HAP-1 (cell line): ENCODE measurements around the gene FNTB.

Source experiments
- DNase-seq, 2 experiments: peaks; one replicate each; pipeline ENCODE4 v3.0.0-alpha.2; 2016 to 2020; ENCODE audit warnings: low spot score in 2 of 2
- H3K27me3 ChIP-seq: fragments of 250-450 bp; sonication (Bioruptor Pico); 2 replicates; pipeline ENCODE4 v1.5.1; 2020; ENCODE audit warnings: low read depth, mild to moderate bottlenecking, moderate library complexity
- H3K36me3 ChIP-seq: fragments of 250-450 bp; sonication (Bioruptor Pico); replicated peaks from 2 replicates; pipeline ENCODE4 v1.5.1; 2020; ENCODE audit warnings: mild to moderate bottlenecking
- H3K4me1 ChIP-seq: fragments of 250-450 bp; sonication (Bioruptor Pico); 2 replicates; pipeline ENCODE4 v1.5.1; 2020; ENCODE audit warnings: mild to moderate bottlenecking
- H3K4me3 ChIP-seq: fragments of 250-450 bp; sonication (Bioruptor Pico); 2 replicates; pipeline ENCODE4 v1.5.1; 2020; ENCODE audit warnings: mild to moderate bottlenecking, moderate library complexity
- H3K9me3 ChIP-seq: fragments of 250-450 bp; sonication (Bioruptor Pico); 2 replicates; pipeline ENCODE4 v1.5.1; 2020; ENCODE audit warnings: mild to moderate bottlenecking, moderate library complexity
- in situ Hi-C: fragments of 300-500 bp; cut with MboI; formaldehyde crosslinking; loops from 3 replicates; pipeline ENCODE4 v1.14.3; 2020; ENCODE audit warnings: low sequenced_read_pairs, inconsistent platforms, mixed read lengths

The FNTB gene

GRCh38 chr14:64958743-64959142 is 28.0 kb upstream of the FNTB start:
- peaks cover 4% of the 10 kb centered on the region for H3K36me3 ChIP-seq
- H3K27me3 ChIP-seq, result no peaks in the 10 kb centered on the region
- in situ Hi-C loops, result no loop called here
- no peaks in the 10 kb centered on the region for H3K4me1 ChIP-seq
- H3K4me3 ChIP-seq, result no peak overlapping the region
- DNase-seq, result no peak
- no peaks in the 10 kb centered on the region for H3K9me3 ChIP-seq

GRCh38 chr14:64960762-64961276 is 25.9 kb upstream of the FNTB start:
- H3K9me3 ChIP-seq, result no peaks in the 10 kb centered on the region
- no peak overlapping the region for H3K4me3 ChIP-seq
- H3K36me3 ChIP-seq, result peaks cover 5% of the 10 kb centered on the region
- no peak for DNase-seq
- no peaks in the 10 kb centered on the region for H3K27me3 ChIP-seq
- in situ Hi-C loops, result no loop called here
- H3K4me1 ChIP-seq, result no peaks in the 10 kb centered on the region

GRCh38 chr14:64963611-64964010 is 23.1 kb upstream of the FNTB start:
- in situ Hi-C loops, result no loop called here
- Histone ChIP-seq H3K27me3 (no peaks in the 10 kb centered on the region), H3K36me3 (peaks cover 5% of the 10 kb centered on the region; the same call in 1 of the 2 replicates), H3K4me3 (no peak overlapping the region), H3K4me1 (no peaks in the 10 kb centered on the region), H3K9me3 (no peaks in the 10 kb centered on the region)
- DNase-seq, result no peak

GRCh38 chr14:64965356-64966000 is 21.2 kb upstream of the FNTB start:
- no peaks in the 10 kb centered on the region for H3K9me3 ChIP-seq
- in situ Hi-C loops, result no loop called here
- no peaks in the 10 kb centered on the region for H3K4me1 ChIP-seq
- DNase-seq, result no peak
- no peak overlapping the region for H3K4me3 ChIP-seq
- peaks cover 5% of the 10 kb centered on the region; the same call in 1 of the 2 replicates for H3K36me3 ChIP-seq
- no peaks in the 10 kb centered on the region for H3K27me3 ChIP-seq

- H3K4me3 ChIP-seq, result no peak overlapping the region
- H3K27me3 ChIP-seq, result no peaks in the 10 kb centered on the region
- H3K9me3 ChIP-seq, result no peaks in the 10 kb centered on the region
- no peak for DNase-seq
- peaks cover 5% of the 10 kb centered on the region; the same call in 1 of the 2 replicates for H3K36me3 ChIP-seq
- in situ Hi-C loops, result no loop called here
- H3K4me1 ChIP-seq, result no peaks in the 10 kb centered on the region
These were observed 19.7 kb upstream of the FNTB start for GRCh38 chr14:64966976-64967375.

- in situ Hi-C loops, result no loop called here
These were observed 18.5 kb upstream of the FNTB start for GRCh38 chr14:64968167-64968566.

GRCh38 chr14:64968651-64969050 is 18.0 kb upstream of the FNTB start:
- in situ Hi-C loops, result no loop called here
- Histone ChIP-seq H3K4me1 (peaks cover 7% of the 10 kb centered on the region), H3K4me3 (no peak overlapping the region), H3K27me3 (no peaks in the 10 kb centered on the region), H3K36me3 (peaks cover 2% of the 10 kb centered on the region; the same call in 1 of the 2 replicates), H3K9me3 (no peaks in the 10 kb centered on the region)
- DNase-seq, result no peak

More at GRCh38 chr14:64968167-64968566, 18.5 kb upstream of the FNTB start:
- Histone ChIP-seq H3K36me3 (peaks cover 5% of the 10 kb centered on the region; the same call in 1 of the 2 replicates), H3K9me3 (no peaks in the 10 kb centered on the region), H3K4me1 (peaks cover 7% of the 10 kb centered on the region), H3K27me3 (no peaks in the 10 kb centered on the region), H3K4me3 (no peak overlapping the region)
- no peak for DNase-seq

- Histone ChIP-seq H3K4me3 (no peak overlapping the region), H3K36me3 (no peaks in the 10 kb centered on the region), H3K4me1 (peaks cover 7% of the 10 kb centered on the region), H3K27me3 (no peaks in the 10 kb centered on the region), H3K9me3 (no peaks in the 10 kb centered on the region)
- in situ Hi-C loops, result no loop called here
- no peak for DNase-seq
These were observed 16.7 kb upstream of the FNTB start for GRCh38 chr14:64970041-64970440.

GRCh38 chr14:64970776-64971477 is 15.8 kb upstream of the FNTB start:
- peak overlapping the region; percentile 53 for H3K4me3 ChIP-seq
- H3K9me3 ChIP-seq, result no peaks in the 10 kb centered on the region
- in situ Hi-C loops, result no loop called here
- DNase-seq, result no peak
- no peaks in the 10 kb centered on the region for H3K27me3 ChIP-seq
- H3K4me1 ChIP-seq, result peaks cover 7% of the 10 kb centered on the region
- no peaks in the 10 kb centered on the region for H3K36me3 ChIP-seq

- in situ Hi-C loops, result no loop called here
- peak overlapping the region; percentile 53 for H3K4me3 ChIP-seq
- no peaks in the 10 kb centered on the region for H3K36me3 ChIP-seq
- H3K4me1 ChIP-seq, result peaks cover 7% of the 10 kb centered on the region
- no peak for DNase-seq
- no peaks in the 10 kb centered on the region for H3K27me3 ChIP-seq
- H3K9me3 ChIP-seq, result no peaks in the 10 kb centered on the region
These were observed 15.2 kb upstream of the FNTB start for GRCh38 chr14:64971491-64971942.

- H3K4me1 ChIP-seq, result peaks cover 12% of the 10 kb centered on the region
- no peaks in the 10 kb centered on the region for H3K27me3 ChIP-seq
- peak within 1 kb of the TSS; percentile 53 for H3K4me3 ChIP-seq
- DNase-seq, result peak in 1 of 2 experiments; percentile 61
- no peaks in the 10 kb centered on the region for H3K36me3 ChIP-seq
- in situ Hi-C loops, result no loop called here
- no peaks in the 10 kb centered on the region for H3K9me3 ChIP-seq
These were observed 14.5 kb upstream of the FNTB start, which contains the start of gene RAB15 for GRCh38 chr14:64971943-64972791. RAB15 (minus strand) TSS chr14:64972336; CDS start chr14:64972076, 260 bp downstream.

- Histone ChIP-seq H3K27me3 (no peaks in the 10 kb centered on the region), H3K4me1 (peaks cover 21% of the 10 kb centered on the region), H3K9me3 (no peaks in the 10 kb centered on the region), H3K4me3 (peak overlapping the region; percentile 51), H3K36me3 (no peaks in the 10 kb centered on the region)
- no peak for DNase-seq
- in situ Hi-C loops, result no loop called here
These were observed 13.7 kb upstream of the FNTB start for GRCh38 chr14:64973026-64973442.

GRCh38 chr14:64973826-64974225 is 12.9 kb upstream of the FNTB start:
- Histone ChIP-seq H3K36me3 (no peaks in the 10 kb centered on the region), H3K4me3 (no peak overlapping the region), H3K27me3 (no peaks in the 10 kb centered on the region), H3K4me1 (peaks cover 26% of the 10 kb centered on the region), H3K9me3 (no peaks in the 10 kb centered on the region)
- in situ Hi-C loops, result no loop called here
- DNase-seq, result no peak
